GM15510 (cell line): ENCODE measurements around the gene USP25.

Source experiments
- POLR2A ChIP-seq: IDR thresholded peaks from 3 replicates; pipeline ENCODE4 v1.6.1; 2011; ENCODE audit warnings: borderline replicate concordance; ENCODE audit not compliant: insufficient read length; ENCODE audit errors: extremely low read depth

The USP25 gene

GRCh38 chr21:15848634-15849560, 119.1 kb downstream of the USP25 start:
- no peak for TF ChIP-seq POLR2A

GRCh38 chr21:15849927-15850326, 120.1 kb downstream of the USP25 start:
- no peak for TF ChIP-seq POLR2A

- no peak for TF ChIP-seq POLR2A
These were observed 120.9 kb downstream of the USP25 start for GRCh38 chr21:15850645-15851044.

- no peak for TF ChIP-seq POLR2A
These were observed 122.4 kb downstream of the USP25 start for GRCh38 chr21:15852146-15852545.

- TF ChIP-seq POLR2A = no peak
These were observed 123.3 kb downstream of the USP25 start for GRCh38 chr21:15853126-15853525.

GRCh38 chr21:15856813-15857212, 127.0 kb downstream of the USP25 start:
- TF ChIP-seq POLR2A = no peak

- no peak for TF ChIP-seq POLR2A
These were observed 128.0 kb downstream of the USP25 start for GRCh38 chr21:15857740-15858139.

GRCh38 chr21:15860541-15860940, 130.8 kb downstream of the USP25 start:
- TF ChIP-seq POLR2A = no peak

- no peak for TF ChIP-seq POLR2A
These were observed 139.2 kb downstream of the USP25 start for GRCh38 chr21:15868940-15869339.

GRCh38 chr21:15870819-15871218, 141.0 kb downstream of the USP25 start:
- TF ChIP-seq POLR2A = no peak

- no peak for TF ChIP-seq POLR2A
These were observed 142.5 kb downstream of the USP25 start for GRCh38 chr21:15872236-15872635.

GRCh38 chr21:15874615-15875014, 144.8 kb downstream of the USP25 start:
- TF ChIP-seq POLR2A = no peak

- TF ChIP-seq POLR2A = no peak
These were observed 145.5 kb downstream of the USP25 start for GRCh38 chr21:15875286-15875685.

GRCh38 chr21:15893902-15894301, 164.1 kb downstream of the USP25 start:
- TF ChIP-seq POLR2A = no peak

- no peak for TF ChIP-seq POLR2A
These were observed 164.8 kb downstream of the USP25 start for GRCh38 chr21:15894596-15894995.
